SKM-1 treated with dmso at 0.1 percent for 144 hours (cell line): ENCODE measurements around the gene CCDC74A.
"Not testable (repeated sequence)": the region's sequence is repeated elsewhere in the genome, so short reads cannot be mapped to it uniquely, and the experiment has no call there.

Source experiments
- DNase-seq: peaks from one replicate; lab custom pipeline; 2025; ENCODE audit not compliant: unreplicated experiment; lab: John Stamatoyannopoulos, UW

CCDC74A gene

GRCh38 chr2:131552871-131553270 lies 25.2 kb downstream of the CCDC74A start:
- DNase-seq: no peak

- no peak for DNase-seq
Observed at GRCh38 chr2:131556998-131557397, 29.3 kb downstream of the CCDC74A start.

DNA sequence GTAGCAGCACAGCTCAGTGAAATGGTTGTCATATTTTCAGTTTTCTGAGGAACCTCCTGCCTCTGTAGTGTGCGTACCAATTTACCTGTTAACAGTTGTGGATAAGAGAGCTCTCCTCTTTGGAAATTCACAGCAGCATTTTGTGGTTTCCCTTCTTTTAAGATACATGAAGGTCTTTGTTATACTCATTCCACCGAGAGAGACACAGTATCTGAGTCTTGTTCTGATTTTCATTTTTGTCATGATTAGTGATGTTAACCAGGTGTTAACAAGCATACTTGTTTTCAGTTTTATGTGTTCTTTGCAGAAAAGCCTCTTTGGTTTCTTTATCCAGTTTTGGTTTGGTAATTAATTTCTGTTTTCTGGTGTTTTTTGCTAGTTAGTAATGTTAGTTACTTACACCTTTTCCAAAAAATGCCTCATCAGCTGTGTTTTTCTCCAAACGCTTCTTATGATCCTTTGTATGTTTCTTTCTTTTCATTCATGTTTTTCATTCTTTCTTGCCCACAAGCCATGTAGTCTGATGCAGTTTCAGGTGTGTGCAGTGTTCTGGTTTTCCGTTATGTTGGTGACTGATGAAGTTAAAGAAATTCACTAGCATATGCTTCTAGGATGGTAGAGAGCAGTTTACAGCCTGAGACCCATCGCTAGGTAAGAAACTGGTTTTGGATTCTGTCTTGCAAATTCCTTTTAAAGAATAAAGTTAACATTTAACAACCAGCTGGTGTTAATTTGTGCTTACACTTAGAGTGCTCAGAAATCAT lies 30.1 kb downstream of the CCDC74A start:
- no peak for DNase-seq

DNA sequence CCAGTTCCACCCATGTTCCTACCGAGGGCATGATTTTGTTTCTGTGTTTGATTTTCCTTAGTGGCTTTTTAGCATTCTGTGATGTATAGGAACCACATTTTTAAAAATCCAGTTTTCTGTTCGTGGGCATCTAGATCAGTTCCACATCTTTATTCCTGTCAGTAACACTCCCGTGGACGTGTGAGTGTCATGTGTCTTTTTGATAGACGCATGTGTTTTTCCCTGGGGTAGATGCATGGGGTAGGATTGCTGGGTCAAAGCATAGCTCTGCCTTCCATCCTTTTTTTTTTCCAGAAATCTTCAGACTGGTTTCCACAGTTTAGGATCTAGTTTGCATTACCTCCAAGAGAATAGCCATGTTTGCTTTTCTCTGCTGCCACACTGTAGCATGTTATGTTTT lies 38.7 kb downstream of the CCDC74A start:
- DNase-seq: no peak

DNA sequence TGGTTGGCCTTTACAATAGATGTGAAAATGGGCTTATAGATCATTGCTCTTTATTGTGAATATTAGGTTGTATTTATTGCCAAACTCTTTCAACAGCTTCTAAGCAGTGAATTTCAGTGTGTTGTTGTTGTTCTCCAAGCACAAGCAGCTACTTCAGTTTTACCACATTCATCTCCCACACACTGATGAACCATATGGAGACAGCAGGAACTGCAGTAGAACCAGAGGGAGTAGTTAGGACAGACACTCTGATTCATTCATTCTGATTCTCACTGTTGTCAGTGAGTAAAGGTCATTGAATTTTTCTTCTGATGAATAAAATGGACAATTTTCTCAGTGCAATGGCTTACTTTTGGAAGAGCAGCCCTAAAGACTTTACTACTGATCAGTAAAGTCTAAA lies 40.2 kb downstream of the CCDC74A start:
- no peak for DNase-seq

DNA sequence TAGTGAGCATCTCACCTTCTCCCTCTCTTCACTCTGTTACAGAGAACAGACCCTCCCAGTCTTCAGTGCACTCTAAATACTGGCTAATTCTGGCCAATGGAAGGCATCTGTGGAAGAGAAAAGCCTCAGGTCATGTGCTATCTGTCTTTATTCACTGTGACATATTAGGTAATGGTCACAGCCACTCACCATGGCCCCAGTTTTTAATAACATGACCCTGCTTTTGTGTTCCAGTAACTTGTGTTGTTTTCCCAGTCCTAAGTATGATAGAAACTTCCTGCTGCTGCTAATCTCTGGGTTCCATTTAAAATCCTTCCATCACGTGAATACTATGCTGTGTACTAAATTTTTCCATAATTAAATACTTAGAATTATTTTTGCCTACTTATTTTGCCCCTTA lies 40.7 kb downstream of the CCDC74A start:
- not testable (repeated sequence) for DNase-seq

GRCh38 chr2:131572175-131572574 lies 44.5 kb downstream of the CCDC74A start:
- DNase-seq: no peak

GRCh38 chr2:131577812-131578211 lies 50.1 kb downstream of the CCDC74A start:
- no peak for DNase-seq

DNA sequence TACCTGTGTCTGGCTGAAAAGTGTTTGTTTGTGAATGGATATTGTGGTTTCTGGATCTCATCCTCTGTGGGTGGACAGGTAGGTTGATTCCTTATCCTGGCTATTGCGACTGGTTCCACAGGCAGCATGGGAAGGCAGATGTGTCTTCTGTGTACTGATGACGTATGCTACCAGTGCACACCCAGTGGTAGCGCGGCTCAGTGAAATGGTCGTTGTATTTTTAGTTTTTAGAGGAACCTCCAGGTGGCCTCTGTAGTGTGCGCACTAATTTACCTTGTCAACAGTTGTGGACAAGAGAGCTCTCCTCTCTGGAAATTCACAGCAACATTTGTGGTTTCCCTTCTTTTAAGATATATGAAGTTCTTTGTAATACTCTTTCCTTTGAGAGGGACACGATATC lies 52.5 kb downstream of the CCDC74A start:
- no peak for DNase-seq
